Measurements from ENCODE around the gene MORN1.

MORN1 gene

GRCh38 chr1:2345297-2346075, 45.9 kb downstream of the MORN1 start:
- Histone ChIP-seq H3K9me3 (ENCODE audit: low read length) (no peaks in the 10 kb centered on the region), H3K27me3 (ENCODE audit: insufficient read depth, low read length) (no peaks in the 10 kb centered on the region), H3K4me3 (ENCODE audit: low read depth, low read length, poor library complexity, severe bottlenecking) (no peak overlapping the region), H4K20me1 (ENCODE audit: insufficient read depth, low read length) (no peaks in the 10 kb centered on the region), H3K4me2 (ENCODE audit: low read length) (no peak overlapping the region), H3K9ac (ENCODE audit: low read length) (no peak overlapping the region), H3K9me2 (ENCODE audit: low read depth, low read length) (no peaks in the 10 kb centered on the region), H3K27ac (ENCODE audit: low read depth, low read length, poor library complexity, severe bottlenecking) (no peak overlapping the region), H3K4me1 (ENCODE audit: insufficient read depth, low read length, severe bottlenecking) (no peaks in the 10 kb centered on the region), H2AFZ (ENCODE audit: low read length) (no peak overlapping the region), H3K79me2 (ENCODE audit: insufficient read depth, low read length) (no peaks in the 10 kb centered on the region), H3F3A (ENCODE audit: insufficient read depth, low read length) (no peaks in the 10 kb centered on the region), H3K36me3 (ENCODE audit: insufficient read depth, low read length) (no peaks in the 10 kb centered on the region)
- no peak for TF ChIP-seq EZH2 (IDR thresholded peaks at IDR 0.05; ENCODE audit: borderline replicate concordance, low read length)
- no peak for TF ChIP-seq CTCF (IDR thresholded peaks at IDR 0.05; ENCODE audit: low read length)

- Histone ChIP-seq H3K4me1 (ENCODE audit: insufficient read depth, low read length, severe bottlenecking) (no peaks in the 10 kb centered on the region), H3K36me3 (ENCODE audit: insufficient read depth, low read length) (no peaks in the 10 kb centered on the region), H2AFZ (ENCODE audit: low read length) (no peak overlapping the region), H3F3A (ENCODE audit: insufficient read depth, low read length) (no peaks in the 10 kb centered on the region), H3K27me3 (ENCODE audit: insufficient read depth, low read length) (no peaks in the 10 kb centered on the region), H3K4me3 (ENCODE audit: low read depth, low read length, poor library complexity, severe bottlenecking) (no peak overlapping the region), H3K9me3 (ENCODE audit: low read length) (no peaks in the 10 kb centered on the region), H3K9ac (ENCODE audit: low read length) (no peak overlapping the region), H3K79me2 (ENCODE audit: insufficient read depth, low read length) (no peaks in the 10 kb centered on the region), H3K9me2 (ENCODE audit: low read depth, low read length) (no peaks in the 10 kb centered on the region), H3K27ac (ENCODE audit: low read depth, low read length, poor library complexity, severe bottlenecking) (no peak overlapping the region), H3K4me2 (ENCODE audit: low read length) (no peak overlapping the region), H4K20me1 (ENCODE audit: insufficient read depth, low read length) (no peaks in the 10 kb centered on the region)
- TF ChIP-seq CTCF (IDR thresholded peaks at IDR 0.05; ENCODE audit: low read length) (no peak), EZH2 (IDR thresholded peaks at IDR 0.05; ENCODE audit: borderline replicate concordance, low read length) (no peak)
Observed at GRCh38 chr1:2344744-2345296, 46.5 kb downstream of the MORN1 start.

GRCh38 chr1:2344121-2344681, 47.2 kb downstream of the MORN1 start:
- Histone ChIP-seq H3K9me2 (ENCODE audit: low read depth, low read length) (no peaks in the 10 kb centered on the region), H3K4me3 (ENCODE audit: low read depth, low read length, poor library complexity, severe bottlenecking) (no peak overlapping the region), H3K79me2 (ENCODE audit: insufficient read depth, low read length) (no peaks in the 10 kb centered on the region), H4K20me1 (ENCODE audit: insufficient read depth, low read length) (no peaks in the 10 kb centered on the region), H3K36me3 (ENCODE audit: insufficient read depth, low read length) (no peaks in the 10 kb centered on the region), H3F3A (ENCODE audit: insufficient read depth, low read length) (no peaks in the 10 kb centered on the region), H3K27ac (ENCODE audit: low read depth, low read length, poor library complexity, severe bottlenecking) (no peak overlapping the region), H3K4me2 (ENCODE audit: low read length) (no peak overlapping the region), H3K9ac (ENCODE audit: low read length) (no peak overlapping the region), H2AFZ (ENCODE audit: low read length) (no peak overlapping the region), H3K9me3 (ENCODE audit: low read length) (no peaks in the 10 kb centered on the region), H3K27me3 (ENCODE audit: insufficient read depth, low read length) (no peaks in the 10 kb centered on the region), H3K4me1 (ENCODE audit: insufficient read depth, low read length, severe bottlenecking) (no peaks in the 10 kb centered on the region)
- TF ChIP-seq CTCF (IDR thresholded peaks at IDR 0.05; ENCODE audit: low read length) (no peak), EZH2 (IDR thresholded peaks at IDR 0.05; ENCODE audit: borderline replicate concordance, low read length) (no peak)

Data from OCI-LY1 (cell line).